WERI-Rb-1 (cell line): ENCODE measurements around the gene HOXB13.
"Not testable (repeated sequence)": the region's sequence is repeated elsewhere in the genome, so short reads cannot be mapped to it uniquely, and the experiment has no call there.

ENCODE experiments used
- DNase-seq: peaks from one replicate; pipeline ENCODE4 v3.0.0-alpha.2; 2020
- H3K27ac ChIP-seq: fragments of 250-450 bp; sonication (Bioruptor Pico); 2 replicates; pipeline ENCODE4 v1.5.1; 2020; ENCODE audit warnings: mild to moderate bottlenecking, moderate library complexity
- H3K27me3 ChIP-seq: fragments of 250-450 bp; sonication (Bioruptor Pico); 2 replicates; pipeline ENCODE4 v1.5.1; 2021; ENCODE audit warnings: mild to moderate bottlenecking, low read depth, moderate library complexity; ENCODE audit not compliant: insufficient read depth, severe bottlenecking
- H3K36me3 ChIP-seq: fragments of 250-450 bp; sonication (Bioruptor Pico); 2 replicates; pipeline ENCODE4 v1.5.1; 2020; ENCODE audit warnings: mild to moderate bottlenecking, moderate library complexity
- H3K4me3 ChIP-seq: 2 replicates; pipeline ENCODE4 v1.5.1; 2011; ENCODE audit warnings: low read depth, mild to moderate bottlenecking, control low read depth, low read length
- H3K9me3 ChIP-seq: fragments of 250-450 bp; sonication (Bioruptor Pico); 2 replicates; pipeline ENCODE4 v1.5.1; 2021; ENCODE audit warnings: mild to moderate bottlenecking, moderate library complexity; ENCODE audit not compliant: severe bottlenecking
- CTCF ChIP-seq: IDR thresholded peaks from 2 replicates; pipeline ENCODE4 v1.5.1; 2011; ENCODE audit warnings: low read depth, mild to moderate bottlenecking, control low read depth, inconsistent platforms, low read length

Gene HOXB13

GRCh38 chr17:48718761-48719641 is 9.5 kb downstream of the HOXB13 start:
- DNase-seq = no peak
- Histone ChIP-seq H3K36me3 (no peaks in the 10 kb centered on the region), H3K4me3 (no peak overlapping the region), H3K27me3 (peaks cover 87% of the 10 kb centered on the region), H3K9me3 (peaks cover 32% of the 10 kb centered on the region), H3K27ac (no peak overlapping the region)
- TF ChIP-seq CTCF = no peak

- Histone ChIP-seq H3K4me3 (no peak overlapping the region), H3K27ac (no peak overlapping the region), H3K9me3 (peaks cover 30% of the 10 kb centered on the region), H3K27me3 (peaks cover 87% of the 10 kb centered on the region), H3K36me3 (no peaks in the 10 kb centered on the region)
- no peak for DNase-seq
- no peak for TF ChIP-seq CTCF
These were observed 10.3 kb downstream of the HOXB13 start for GRCh38 chr17:48718227-48718760.

GRCh38 chr17:48717367-48718226 is 11.0 kb downstream of the HOXB13 start:
- no peak for TF ChIP-seq CTCF
- Histone ChIP-seq H3K36me3 (no peaks in the 10 kb centered on the region), H3K4me3 (no peak overlapping the region), H3K27ac (no peak overlapping the region), H3K9me3 (peaks cover 30% of the 10 kb centered on the region), H3K27me3 (peaks cover 87% of the 10 kb centered on the region)
- DNase-seq = no peak

GRCh38 chr17:48716549-48716948 is 12.0 kb downstream of the HOXB13 start:
- not testable (repeated sequence) for DNase-seq, H3K36me3 ChIP-seq, H3K27ac ChIP-seq, H3K4me3 ChIP-seq
- peaks cover 30% of the 10 kb centered on the region for H3K9me3 ChIP-seq
- H3K27me3 ChIP-seq = peaks cover 86% of the 10 kb centered on the region

- peak; percentile 60 for DNase-seq
- no peak overlapping the region for H3K4me3 ChIP-seq
- H3K27ac ChIP-seq = no peak overlapping the region
- no peak for TF ChIP-seq CTCF
- H3K36me3 ChIP-seq = no peaks in the 10 kb centered on the region
- H3K27me3 ChIP-seq = peaks cover 86% of the 10 kb centered on the region
- H3K9me3 ChIP-seq = peaks cover 30% of the 10 kb centered on the region
These were observed 12.8 kb downstream of the HOXB13 start for GRCh38 chr17:48715496-48716399.
